ENCODE measurements around the gene GIT1. TPM values are rescaled to one million over a fixed set of nuclear protein-coding genes. Genes with fewer than 3 reads are reported as not detected.

Gene GIT1
- polyA plus RNA-seq, 1 donor from 2014 or later = 20.5 TPM

DNA sequence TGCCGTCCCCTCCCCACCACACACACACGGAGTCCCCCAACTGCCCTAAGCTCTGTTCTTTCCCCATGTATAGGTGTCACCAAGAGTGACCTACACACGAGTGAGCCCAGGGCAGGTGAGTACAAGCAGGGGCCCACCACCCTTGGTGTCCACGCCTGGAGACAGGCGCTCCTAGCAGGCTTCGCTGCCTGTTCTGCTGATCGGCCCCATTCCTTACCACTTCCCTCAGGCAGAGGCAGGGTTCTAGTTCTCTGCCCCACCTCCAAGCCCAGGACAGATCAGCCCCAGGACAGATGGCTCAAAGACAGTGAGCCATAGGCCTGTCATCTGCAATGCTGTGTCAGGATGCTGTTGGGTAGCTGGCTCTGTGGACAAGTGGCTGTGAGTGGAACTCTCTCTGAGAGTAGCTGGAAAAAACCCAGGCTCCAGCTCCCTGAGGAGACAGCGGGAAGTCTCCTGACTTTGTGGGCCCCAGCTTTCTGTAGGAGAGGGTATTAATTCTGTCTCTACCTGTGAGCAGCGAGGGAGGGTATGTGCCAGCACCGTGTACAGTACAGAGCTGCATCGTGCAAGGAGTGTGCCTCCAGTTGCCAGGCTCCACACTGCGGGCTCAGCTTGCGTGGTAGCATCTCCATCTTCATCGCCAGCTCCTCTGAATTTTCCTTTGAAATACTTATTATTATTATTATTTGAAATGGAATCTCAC is 20.1 kb downstream of the GIT1 start (continued):
- TF ChIP-seq REST (IDR thresholded peaks at IDR 0.05; ENCODE audit: borderline replicate concordance) (no peak), TAF1 (IDR thresholded peaks at IDR 0.05; ENCODE audit: low read depth) (no peak)

DNA sequence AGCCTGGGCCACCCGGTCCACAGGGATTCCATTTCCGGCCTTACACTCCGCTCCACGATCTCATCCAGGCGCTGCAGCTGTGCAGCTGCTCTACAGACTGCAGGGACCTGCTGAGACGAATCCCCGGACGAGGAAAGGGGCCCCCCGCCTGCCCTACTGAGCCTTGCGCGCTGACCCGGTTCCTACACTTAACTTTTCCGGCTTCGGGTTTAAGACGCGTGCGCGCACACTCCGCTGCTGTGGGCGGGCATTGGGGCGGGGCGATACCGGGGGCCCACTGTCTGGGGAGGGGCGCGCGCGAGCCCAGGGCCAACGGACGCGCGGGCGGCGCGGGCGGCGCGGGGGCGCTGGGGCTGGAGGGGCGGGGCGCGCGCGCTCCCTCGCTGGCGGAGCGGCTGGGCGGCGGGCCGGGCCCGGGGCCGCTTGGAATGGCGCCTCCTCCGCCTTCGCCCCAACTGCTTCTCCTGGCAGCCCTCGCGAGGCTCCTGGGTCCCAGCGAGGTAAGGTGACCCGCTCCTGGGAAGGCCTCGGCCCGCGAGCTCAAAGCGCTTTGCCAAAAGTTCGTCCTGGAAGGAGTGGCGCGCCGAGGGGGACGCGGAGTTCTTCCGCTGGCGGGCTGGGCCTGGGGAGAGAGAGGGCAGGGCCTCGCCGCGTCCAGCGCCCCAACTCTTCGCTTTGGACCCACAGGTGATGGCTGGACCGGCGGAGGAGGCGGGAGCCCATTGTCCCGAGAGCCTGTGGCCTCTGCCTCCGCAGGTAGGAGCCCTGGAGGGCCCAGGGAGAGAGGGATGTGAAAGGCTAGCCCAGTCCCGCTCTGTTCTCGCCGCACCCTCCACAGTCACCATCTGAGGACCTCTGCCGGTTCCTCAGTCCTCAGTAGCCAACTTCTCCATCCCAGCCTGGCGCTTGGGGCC is 20.9 kb downstream of the GIT1 start, which contains the start of gene TP53I13:
Gene TP53I13, plus strand, starts transcription at position 371 of the 914 bp plus-strand sequence. Its CDS starts 58 bp downstream, at position 429.
- peak within 1 kb of the TSS; percentile 51 for H3K9ac ChIP-seq (ENCODE audit: low read length)
- H3K36me3 ChIP-seq (ENCODE audit: insufficient read depth, low read length) = no peaks in the 10 kb centered on the region
- H3F3A ChIP-seq (ENCODE audit: insufficient read depth, low read length, poor library complexity, severe bottlenecking) = no peaks in the 10 kb centered on the region
- no peak within 1 kb of the TSS for H3K27ac ChIP-seq (ENCODE audit: low read length)
- no peak for TF ChIP-seq EP300 (conservative IDR thresholded peaks at IDR 0.05; ENCODE audit: poor library complexity, severe bottlenecking)
- TF ChIP-seq MXI1 (conservative IDR thresholded peaks at IDR 0.05; ENCODE audit: poor library complexity, severe bottlenecking) = peak; percentile 46
- H4K20me1 ChIP-seq (ENCODE audit: insufficient read depth) = no peaks in the 10 kb centered on the region
- peak within 1 kb of the TSS; percentile 58 for H3K4me2 ChIP-seq (ENCODE audit: low read length)
- peak within 1 kb of the TSS; percentile 84 for H3K4me3 ChIP-seq (ENCODE audit: low read length)
- no peak within 1 kb of the TSS for H2AFZ ChIP-seq (ENCODE audit: low read depth, low read length)
- no peaks in the 10 kb centered on the region for H3K79me2 ChIP-seq (replicated peaks; ENCODE audit: insufficient read depth, low read length)
- no peaks in the 10 kb centered on the region for H3K9me2 ChIP-seq (ENCODE audit: insufficient read depth, low read length)
- H3K9me3 ChIP-seq (ENCODE audit: low read length) = no peaks in the 10 kb centered on the region
- H3K27me3 ChIP-seq (ENCODE audit: insufficient read depth, low read depth, low read length) = peaks cover 44% of the 10 kb centered on the region

DNA sequence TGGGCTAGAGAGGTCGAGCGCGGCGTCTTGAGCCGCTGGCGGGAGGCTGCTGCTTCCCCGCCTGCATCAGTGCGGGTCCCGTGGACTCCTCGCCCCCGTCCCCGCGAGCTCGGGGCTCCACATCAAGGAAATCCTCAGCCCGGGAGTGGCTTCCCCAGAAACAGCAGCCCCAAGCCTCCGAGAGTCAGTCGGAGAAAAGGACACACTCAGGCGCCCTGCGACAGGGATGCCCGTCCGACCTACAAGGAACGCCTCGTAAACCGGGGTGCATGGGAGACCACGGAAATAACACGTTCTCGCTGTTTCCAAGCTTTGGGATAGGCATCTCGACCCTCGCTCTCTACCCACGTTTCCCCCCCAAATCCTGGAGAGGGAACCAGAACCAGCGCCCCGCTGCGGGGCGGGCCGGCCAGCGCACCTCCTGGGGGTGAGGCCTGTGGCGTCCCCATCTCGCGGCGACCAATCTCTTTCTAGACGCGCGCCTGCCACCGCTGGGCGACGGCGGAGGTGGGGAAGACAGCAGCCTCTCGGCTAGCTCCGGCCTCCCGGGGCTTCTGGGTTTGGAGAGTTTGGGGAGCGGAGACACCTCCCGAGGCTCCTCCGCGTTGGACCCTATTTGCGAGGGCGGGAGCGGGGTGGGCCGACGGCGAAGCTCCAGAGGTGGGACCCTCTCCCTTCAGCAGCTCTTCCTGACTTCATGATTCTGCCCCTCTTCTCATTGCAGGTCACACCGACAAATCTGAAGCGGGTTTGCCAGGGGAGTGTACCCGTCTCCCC is 21.7 kb downstream of the GIT1 start:
- Histone ChIP-seq H4K20me1 (ENCODE audit: insufficient read depth) (no peaks in the 10 kb centered on the region), H3K36me3 (ENCODE audit: insufficient read depth, low read length) (no peaks in the 10 kb centered on the region), H3K27ac (ENCODE audit: low read length) (no peak overlapping the region), H3K9me2 (ENCODE audit: insufficient read depth, low read length) (no peaks in the 10 kb centered on the region), H3K9ac (ENCODE audit: low read length) (peak overlapping the region; percentile 34), H3K4me2 (ENCODE audit: low read length) (peak overlapping the region; percentile 58), H3K4me3 (ENCODE audit: low read length) (peak overlapping the region; percentile 84), H3K27me3 (ENCODE audit: insufficient read depth, low read depth, low read length) (peaks cover 44% of the 10 kb centered on the region), H2AFZ (ENCODE audit: low read depth, low read length) (no peak overlapping the region), H3K79me2 (replicated peaks; ENCODE audit: insufficient read depth, low read length) (no peaks in the 10 kb centered on the region), H3F3A (ENCODE audit: insufficient read depth, low read length, poor library complexity, severe bottlenecking) (no peaks in the 10 kb centered on the region), H3K9me3 (ENCODE audit: low read length) (no peaks in the 10 kb centered on the region)
- TF ChIP-seq EZH2 (IDR thresholded peaks at IDR 0.05; ENCODE audit: borderline replicate concordance, insufficient read depth, low read length, poor library complexity, severe bottlenecking) = peak; percentile 78
- TF ChIP-seq EP300 (conservative IDR thresholded peaks at IDR 0.05; ENCODE audit: poor library complexity, severe bottlenecking) = no peak
- TF ChIP-seq MXI1 (conservative IDR thresholded peaks at IDR 0.05; ENCODE audit: poor library complexity, severe bottlenecking) = no peak
- TF ChIP-seq TAF1 (IDR thresholded peaks at IDR 0.05; ENCODE audit: low read depth) = no peak
- TF ChIP-seq, protein P1, sequence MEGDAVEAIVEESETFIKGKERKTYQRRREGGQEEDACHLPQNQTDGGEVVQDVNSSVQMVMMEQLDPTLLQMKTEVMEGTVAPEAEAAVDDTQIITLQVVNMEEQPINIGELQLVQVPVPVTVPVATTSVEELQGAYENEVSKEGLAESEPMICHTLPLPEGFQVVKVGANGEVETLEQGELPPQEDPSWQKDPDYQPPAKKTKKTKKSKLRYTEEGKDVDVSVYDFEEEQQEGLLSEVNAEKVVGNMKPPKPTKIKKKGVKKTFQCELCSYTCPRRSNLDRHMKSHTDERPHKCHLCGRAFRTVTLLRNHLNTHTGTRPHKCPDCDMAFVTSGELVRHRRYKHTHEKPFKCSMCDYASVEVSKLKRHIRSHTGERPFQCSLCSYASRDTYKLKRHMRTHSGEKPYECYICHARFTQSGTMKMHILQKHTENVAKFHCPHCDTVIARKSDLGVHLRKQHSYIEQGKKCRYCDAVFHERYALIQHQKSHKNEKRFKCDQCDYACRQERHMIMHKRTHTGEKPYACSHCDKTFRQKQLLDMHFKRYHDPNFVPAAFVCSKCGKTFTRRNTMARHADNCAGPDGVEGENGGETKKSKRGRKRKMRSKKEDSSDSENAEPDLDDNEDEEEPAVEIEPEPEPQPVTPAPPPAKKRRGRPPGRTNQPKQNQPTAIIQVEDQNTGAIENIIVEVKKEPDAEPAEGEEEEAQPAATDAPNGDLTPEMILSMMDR (IDR thresholded peaks at IDR 0.05; ENCODE audit: poor library complexity, severe bottlenecking) = peak; percentile 41

Measured in neural cell (in vitro differentiated cells).